Kidney (tissue), 14 donors: ENCODE measurements around the gene FGFR2. TPM values are rescaled to one million over a fixed set of nuclear protein-coding genes. Genes with fewer than 3 reads are reported as not detected.

Experiments
- DNase-seq, 5 donors: peaks; one replicate each; pipeline ENCODE4 v3.0.0-alpha.2; 2013 to 2020
- FAIRE-seq: peaks from 2 replicates; lab custom pipeline; 2012; peaks lifted over from hg19 to GRCh38; lab: Jason Lieb, UNC
- H3K27ac ChIP-seq, 2 donors: one replicate each; pipeline ENCODE4 v1.7.0; 2013; ENCODE audit warnings: low read depth in 2 of 2, low read length in 2 of 2, inconsistent platforms in 1 of 2
- H3K27me3 ChIP-seq: one replicate; pipeline ENCODE4 v1.7.1; 2013; ENCODE audit warnings: low read length, inconsistent platforms; ENCODE audit not compliant: control insufficient read depth, insufficient read depth
- H3K36me3 ChIP-seq, 3 donors: one replicate each; pipeline versions ENCODE4 v1.7.0 to v1.7.1; 2013; ENCODE audit warnings: low read length in 3 of 3, control low read depth in 1 of 3, inconsistent platforms in 1 of 3; ENCODE audit not compliant: insufficient read depth in 3 of 3, control insufficient read depth in 2 of 3
- H3K4me1 ChIP-seq, 3 donors: one replicate each; pipeline versions ENCODE4 v1.7.0 to v1.7.1; 2013; ENCODE audit warnings: low read length in 3 of 3, inconsistent platforms in 1 of 3, low read depth in 1 of 3; ENCODE audit not compliant: control insufficient read depth in 2 of 3, insufficient read depth in 2 of 3
- H3K4me3 ChIP-seq, 3 donors: one replicate each; pipeline versions ENCODE4 v1.7.0 to v1.8.1; 2013; ENCODE audit warnings: low read length in 3 of 3, control low read depth in 1 of 3, inconsistent platforms in 1 of 3
- H3K9ac ChIP-seq, 3 donors: one replicate each; pipeline versions ENCODE4 v1.7.0 to v1.7.1; 2013; ENCODE audit warnings: low read length in 3 of 3, control low read depth in 1 of 3, inconsistent platforms in 1 of 3
- H3K9me3 ChIP-seq, 3 donors: one replicate each; pipeline versions ENCODE4 v1.7.0 to v1.7.1; 2013; ENCODE audit warnings: low read length in 3 of 3, control low read depth in 1 of 3, inconsistent platforms in 1 of 3; ENCODE audit not compliant: control insufficient read depth in 2 of 3, insufficient read depth in 1 of 3
- CTCF ChIP-seq: IDR thresholded peaks from 3 replicates; pipeline ENCODE4 v1.5.1; 2012; ENCODE audit warnings: mild to moderate bottlenecking, moderate library complexity, borderline replicate concordance; ENCODE audit not compliant: insufficient read depth; ENCODE audit errors: extremely low read depth
- intact Hi-C: fragments of 100-400 bp; cut with DNase I; formaldehyde crosslinking; loops from one replicate; pipeline ENCODE4 v1.11.1; 2022
- polyA plus RNA-seq: library from polyadenylated mRNA; stranded (reverse); fragments of 350-450 nt; fragmentation: Illumina TruSeq; extraction: RNeasy Lipid Tissue Mini Kit (QIAGEN cat#74804); gene quantifications from one replicate; pipeline ENCODE4 v1.2.3, GENCODE V29; 2014; ENCODE audit warnings: low read depth, low replicate concordance; ENCODE audit not compliant: insufficient read depth
- total RNA-seq: library from RNA; stranded (reverse); fragmentation: NEBNext Ultra II Directional; extraction: Animal tissue kit (Norgen Biotek cat#: 25700); gene quantifications from one replicate; pipeline ENCODE4 v1.2.1, GENCODE V29; 2021
- donor health status: control.
- donor health status: control.
- donor health status: control.
- donor health status: control.
- donor health status: control.
- donor health status: DM: yes; HTN: yes; CAD: no.
- donor health status: Normal renal cell carcinoma (clear cell type).

The FGFR2 gene
- total and polyA plus RNA-seq, 2 donors from 2014 or later = 20.2 to 59.4 TPM

GRCh38 chr10:121600611-121601010 is 2.4 kb upstream of the FGFR2 start:
- H3K9ac ChIP-seq = no peak overlapping the region
- peaks cover 0 to 3% (median 0%) of the 10 kb centered on the region in 3 donors for H3K4me1 ChIP-seq
- H3K4me3 ChIP-seq = no peak overlapping the region
- no peaks in the 10 kb centered on the region for H3K9me3 ChIP-seq
- intact Hi-C loops = loop anchor here (5.0 kb wide), 1 partner anchor 653 kb away; no protein-coding TSS in a partner anchor
- DNase-seq = peak in 1 of 5 donors; percentile 15
- H3K36me3 ChIP-seq = no peaks in the 10 kb centered on the region
- no peak overlapping the region for H3K27ac ChIP-seq
- FAIRE-seq = no peak
- H3K27me3 ChIP-seq = no peaks in the 10 kb centered on the region
- no peak for TF ChIP-seq CTCF

GRCh38 chr10:121599947-121600346 is 1.7 kb upstream of the FGFR2 start:
- no peak overlapping the region for H3K4me3 ChIP-seq
- H3K9ac ChIP-seq = no peak overlapping the region
- no peaks in the 10 kb centered on the region for H3K36me3 ChIP-seq
- TF ChIP-seq CTCF = no peak
- no peak for FAIRE-seq
- peaks cover 2 to 3% (median 3%) of the 10 kb centered on the region in 3 donors for H3K4me1 ChIP-seq
- no peak overlapping the region for H3K27ac ChIP-seq
- intact Hi-C loops = loop anchor here (5.0 kb wide), 1 partner anchor 653 kb away; no protein-coding TSS in a partner anchor
- DNase-seq = peak in 1 of 5 donors; percentile 25
- no peaks in the 10 kb centered on the region for H3K27me3 ChIP-seq
- no peaks in the 10 kb centered on the region for H3K9me3 ChIP-seq

GRCh38 chr10:121597504-121598262 is 561 bp downstream of the FGFR2 start:
- H3K4me1 ChIP-seq = peaks cover 3 to 5% (median 4%) of the 10 kb centered on the region in 3 donors
- no peaks in the 10 kb centered on the region for H3K27me3 ChIP-seq
- H3K9ac ChIP-seq = peak overlapping the region; percentile 41 to 57 (median 46)
- FAIRE-seq = no peak
- H3K4me3 ChIP-seq = peak overlapping the region; percentile 58 to 83 (median 74)
- H3K9me3 ChIP-seq = no peaks in the 10 kb centered on the region
- intact Hi-C loops = no loop called here
- peak overlapping the region; percentile 56 to 66 for H3K27ac ChIP-seq
- TF ChIP-seq CTCF = no peak
- DNase-seq = peak; percentile 47 to 79 (median 65)
- no peaks in the 10 kb centered on the region for H3K36me3 ChIP-seq
